Measurements from ENCODE around the gene FAM118B.

FAM118B gene

GRCh38 chr11:126211236-126212088 lies at the start of gene FAM118B, which contains the start of gene RPUSD4:
FAM118B (plus strand) TSS chr11:126211782; CDS start chr11:126235002, 23,220 bp downstream.
RPUSD4 (minus strand) TSS chr11:126211650; CDS start chr11:126211638, 12 bp downstream.
- peak; percentile 4 for TF ChIP-seq CTCF (conservative IDR thresholded peaks at IDR 0.05; ENCODE audit: low read depth, low read length)

GRCh38 chr11:126162306-126163030 lies 49.1 kb upstream of the FAM118B start:
- no peak for TF ChIP-seq CTCF (conservative IDR thresholded peaks at IDR 0.05; ENCODE audit: low read depth, low read length)
- DNase-seq (ENCODE audit: low read depth): no peak
- no peak overlapping the region for H3K4me3 ChIP-seq (ENCODE audit: low read length)

More at GRCh38 chr11:126211236-126212088, at the start of gene FAM118B, which contains the start of gene RPUSD4:
- peak; percentile 88 for DNase-seq (ENCODE audit: low read depth)
- peak within 1 kb of the TSS; percentile 72 for H3K4me3 ChIP-seq (ENCODE audit: low read length)

GRCh38 chr11:126163074-126163700 lies 48.4 kb upstream of the FAM118B start:
- peak; percentile 10 for TF ChIP-seq CTCF (conservative IDR thresholded peaks at IDR 0.05; ENCODE audit: low read depth, low read length)
- DNase-seq (ENCODE audit: low read depth): peak; percentile 59
- peak overlapping the region; percentile 8 for H3K4me3 ChIP-seq (ENCODE audit: low read length)

GRCh38 chr11:126163779-126164178 lies 47.8 kb upstream of the FAM118B start:
- DNase-seq (ENCODE audit: low read depth): no peak
- TF ChIP-seq CTCF (conservative IDR thresholded peaks at IDR 0.05; ENCODE audit: low read depth, low read length): no peak
- H3K4me3 ChIP-seq (ENCODE audit: low read length): no peak overlapping the region

GRCh38 chr11:126164781-126165180 lies 46.8 kb upstream of the FAM118B start:
- TF ChIP-seq CTCF (conservative IDR thresholded peaks at IDR 0.05; ENCODE audit: low read depth, low read length): no peak
- H3K4me3 ChIP-seq (ENCODE audit: low read length): no peak overlapping the region
- DNase-seq (ENCODE audit: low read depth): no peak

GRCh38 chr11:126165311-126165720 lies 46.3 kb upstream of the FAM118B start:
- no peak overlapping the region for H3K4me3 ChIP-seq (ENCODE audit: low read length)
- DNase-seq (ENCODE audit: low read depth): no peak
- no peak for TF ChIP-seq CTCF (conservative IDR thresholded peaks at IDR 0.05; ENCODE audit: low read depth, low read length)
